ENCODE measurements around the gene ADAMTSL1.
A peak's percentile ranks its signal among the peaks of the same experiment; 100 is the strongest.

The ADAMTSL1 gene

DNA sequence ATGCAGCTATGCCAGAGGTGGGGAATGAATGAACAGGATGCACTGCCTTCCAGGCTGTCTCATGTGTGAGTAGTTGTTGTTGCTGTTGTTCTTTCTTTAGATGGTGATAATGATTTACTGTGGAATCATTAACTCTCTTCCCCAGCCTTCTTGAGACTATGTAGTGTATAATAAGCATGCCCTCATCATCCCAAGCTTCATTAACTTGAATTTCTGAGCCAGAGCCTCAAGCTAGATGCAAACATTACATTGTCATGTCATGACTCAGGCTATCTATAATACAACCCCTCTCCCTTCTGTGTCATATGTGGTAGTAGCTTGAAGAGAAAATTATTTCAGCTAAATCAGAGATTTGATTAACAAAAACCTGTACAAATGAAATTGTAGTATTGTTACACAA is 10.0 kb upstream of the ADAMTSL1 start:
- H3K27ac ChIP-seq = peak overlapping the region; percentile 4
- no peak for DNase-seq (ENCODE audit: low read depth, low spot score)

DNA sequence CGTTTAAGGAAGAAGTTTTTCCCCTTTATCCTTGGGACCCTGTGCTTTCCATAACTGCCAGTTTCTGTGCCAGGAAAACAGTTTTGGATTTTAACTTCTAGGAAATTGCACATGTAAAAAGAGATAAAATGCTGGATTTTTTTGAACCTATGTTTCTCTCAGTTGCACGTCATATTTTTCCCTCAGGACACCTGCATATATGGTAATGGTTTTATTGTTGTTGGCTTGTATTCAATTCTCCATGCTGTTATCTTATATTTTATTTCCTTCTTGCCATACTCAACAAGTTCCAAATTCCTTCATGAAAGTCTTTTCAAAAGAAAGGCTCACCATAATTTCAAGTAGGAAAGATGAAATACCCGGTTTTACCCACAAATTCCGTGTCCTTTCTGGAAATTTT is 7.9 kb upstream of the ADAMTSL1 start:
- H3K27ac ChIP-seq = no peak overlapping the region
- DNase-seq (ENCODE audit: low read depth, low spot score) = no peak

DNA sequence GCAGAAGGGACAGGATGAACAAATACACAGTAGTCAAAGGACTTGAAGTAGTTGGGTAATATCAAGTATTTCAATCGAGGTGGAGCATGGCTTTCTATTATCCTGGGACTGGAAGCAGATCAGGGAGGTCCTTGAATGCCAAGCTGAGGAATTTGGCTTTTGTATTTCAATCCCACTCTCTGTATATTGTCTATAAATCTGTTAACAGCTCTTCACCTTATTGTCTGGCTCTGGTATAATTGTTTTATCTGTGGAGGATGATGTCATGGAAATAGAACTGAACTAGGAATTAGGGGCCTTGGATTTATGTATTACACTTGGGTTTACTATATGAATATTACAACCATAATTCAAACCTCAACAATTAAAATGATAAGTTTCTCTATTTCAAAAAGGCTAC is 6.3 kb upstream of the ADAMTSL1 start:
- no peak overlapping the region for H3K27ac ChIP-seq
- no peak for DNase-seq (ENCODE audit: low read depth, low spot score)

DNA sequence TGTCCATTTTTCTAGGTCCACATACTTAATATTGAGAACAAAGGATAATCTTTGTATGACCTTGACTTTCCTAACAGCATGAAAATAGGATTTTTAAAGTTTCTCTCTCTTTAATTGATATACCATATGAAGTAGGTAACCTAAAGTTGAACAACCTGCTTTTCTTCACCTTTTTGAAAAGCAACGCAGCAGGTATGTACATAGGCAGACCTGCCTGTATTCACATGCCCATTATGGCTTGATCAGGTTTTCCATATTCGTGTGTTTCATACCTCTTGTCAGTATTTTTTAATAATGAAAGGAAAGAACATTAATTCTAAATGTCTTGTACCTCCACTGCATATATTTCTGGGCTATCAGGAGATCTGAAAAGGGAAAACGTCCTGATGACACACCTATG is 1.5 kb upstream of the ADAMTSL1 start:
- DNase-seq (ENCODE audit: low read depth, low spot score) = no peak
- H3K27ac ChIP-seq = no peak overlapping the region

DNA sequence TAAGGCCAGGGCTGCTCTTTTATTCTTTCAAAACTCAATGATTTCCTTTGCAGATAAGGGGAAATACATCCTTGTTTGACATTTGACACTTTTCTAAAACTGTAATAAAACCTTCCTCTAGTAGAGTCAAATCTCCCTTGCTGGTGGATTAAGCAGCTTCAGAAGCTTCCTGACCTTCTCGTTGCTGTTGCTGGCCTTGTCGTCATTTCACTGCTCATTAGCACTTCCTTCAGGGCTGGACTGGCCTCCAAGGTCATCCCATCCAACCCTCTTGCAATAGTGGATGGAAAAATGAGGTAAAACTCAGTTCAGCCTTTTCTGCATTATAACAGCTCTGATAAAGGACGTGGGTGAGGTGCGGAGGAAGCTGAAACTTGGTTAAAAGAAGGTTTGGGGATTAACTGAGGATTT is 1.1 kb upstream of the ADAMTSL1 start:
- no peak overlapping the region for H3K27ac ChIP-seq
- no peak for DNase-seq (ENCODE audit: low read depth, low spot score)

DNA sequence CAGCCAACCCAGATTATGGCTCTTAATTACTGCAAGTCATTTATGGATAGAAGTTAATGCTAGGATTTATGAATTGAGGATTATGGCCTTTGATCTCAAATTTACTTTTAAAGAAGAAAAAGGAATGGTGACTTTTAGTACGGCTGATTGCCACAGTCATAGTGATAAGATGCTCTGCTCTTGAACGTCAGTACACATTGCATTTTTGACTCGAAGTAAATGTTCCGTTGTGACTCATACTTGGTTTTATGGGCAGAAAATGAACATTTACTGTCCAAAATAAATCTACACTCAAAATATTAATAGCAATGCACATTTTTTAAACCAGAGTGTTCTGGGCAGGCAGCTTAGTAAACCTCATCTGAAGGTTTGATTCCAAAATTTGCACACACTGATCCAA is 830 bp downstream of the ADAMTSL1 start:
- DNase-seq (ENCODE audit: low read depth, low spot score) = no peak
- no peak overlapping the region for H3K27ac ChIP-seq

DNA sequence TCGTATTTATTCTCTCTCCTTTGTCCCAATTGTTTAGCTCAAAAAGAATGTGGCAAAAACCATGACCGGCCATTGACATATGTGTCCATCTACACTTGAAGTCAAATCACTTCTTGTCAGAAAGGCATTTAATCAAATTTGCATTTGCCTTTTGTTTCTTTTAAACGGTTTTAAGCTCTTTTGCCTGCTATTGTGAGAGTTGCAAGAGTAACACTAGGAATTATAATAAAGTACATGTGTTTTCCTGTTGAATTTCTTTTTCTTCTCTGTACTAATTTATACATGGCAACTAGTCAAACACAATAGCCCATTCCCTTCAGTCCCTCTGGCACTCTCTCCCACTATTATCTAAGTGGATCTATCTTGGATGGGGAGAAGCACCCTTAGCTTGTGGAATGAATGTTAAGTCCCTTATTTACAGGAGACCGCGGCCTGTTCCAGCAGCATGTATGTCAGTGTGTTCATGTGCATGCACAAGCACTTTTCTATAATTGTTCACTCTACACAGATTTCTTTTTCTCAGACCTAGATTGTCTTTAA is 3.2 kb downstream of the ADAMTSL1 start:
- no peak overlapping the region for H3K27ac ChIP-seq
- DNase-seq (ENCODE audit: low read depth, low spot score) = no peak

DNA sequence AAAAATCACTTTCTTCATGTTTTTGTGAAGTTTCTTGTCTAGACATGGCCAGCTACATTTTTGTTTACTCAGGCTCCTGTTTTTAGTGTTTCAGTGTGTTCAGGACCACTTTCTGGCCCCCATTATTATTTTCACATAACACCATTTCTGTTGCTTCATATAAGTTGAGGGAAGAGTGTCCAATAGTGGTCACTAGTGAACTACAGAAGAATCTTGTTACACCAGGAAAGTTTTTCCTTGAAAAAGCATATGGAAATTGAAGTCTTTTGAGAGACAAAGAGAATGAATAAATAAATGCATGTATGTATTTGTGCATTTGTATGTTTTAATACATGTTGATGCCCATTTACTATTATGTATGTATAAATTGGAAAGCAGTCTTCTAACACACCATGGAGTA is 3.8 kb downstream of the ADAMTSL1 start:
- no peak for DNase-seq (ENCODE audit: low read depth, low spot score)
- no peak overlapping the region for H3K27ac ChIP-seq

DNA sequence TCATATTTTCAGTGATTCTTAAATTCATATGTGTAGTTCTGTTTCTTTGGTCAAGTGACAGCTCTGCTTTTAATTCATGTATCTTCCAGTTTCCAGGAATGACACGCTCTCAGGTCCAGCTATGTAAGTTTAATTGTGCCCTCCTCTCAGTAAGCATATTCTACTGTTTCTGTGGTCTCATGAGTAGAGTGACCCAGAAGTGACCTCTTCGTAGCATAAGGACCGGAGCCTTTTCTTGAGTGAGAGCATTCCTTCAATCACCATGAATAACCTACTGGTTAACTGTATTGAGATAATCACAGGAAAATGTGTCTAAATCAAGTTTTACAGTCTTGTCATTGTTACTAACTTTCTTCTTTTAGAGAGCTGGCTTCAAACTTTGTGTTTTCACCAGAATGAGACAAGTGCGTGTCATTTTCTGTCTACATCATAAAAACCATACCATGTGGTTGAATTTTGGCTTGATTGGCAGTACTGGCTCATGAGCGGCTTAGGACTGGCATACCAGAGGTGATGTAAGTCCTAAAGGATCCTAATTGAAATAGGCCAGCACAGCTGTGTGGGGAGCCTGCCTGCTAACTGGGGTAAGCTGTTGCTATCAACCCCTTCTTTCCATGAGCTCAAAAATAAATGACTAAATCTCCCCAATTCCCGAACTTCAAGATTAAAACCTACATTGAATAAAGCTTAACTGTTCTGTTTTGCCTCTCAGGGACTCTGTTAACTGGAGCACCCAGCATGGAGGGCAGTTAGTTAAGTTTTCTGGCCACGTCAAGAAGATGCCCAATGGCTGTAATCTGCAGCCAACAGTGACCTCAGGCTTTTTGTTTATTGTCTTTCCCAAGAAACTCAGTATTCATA is 4.8 kb downstream of the ADAMTSL1 start:
- H3K27ac ChIP-seq = no peak overlapping the region
- no peak for DNase-seq (ENCODE audit: low read depth, low spot score)

DNA sequence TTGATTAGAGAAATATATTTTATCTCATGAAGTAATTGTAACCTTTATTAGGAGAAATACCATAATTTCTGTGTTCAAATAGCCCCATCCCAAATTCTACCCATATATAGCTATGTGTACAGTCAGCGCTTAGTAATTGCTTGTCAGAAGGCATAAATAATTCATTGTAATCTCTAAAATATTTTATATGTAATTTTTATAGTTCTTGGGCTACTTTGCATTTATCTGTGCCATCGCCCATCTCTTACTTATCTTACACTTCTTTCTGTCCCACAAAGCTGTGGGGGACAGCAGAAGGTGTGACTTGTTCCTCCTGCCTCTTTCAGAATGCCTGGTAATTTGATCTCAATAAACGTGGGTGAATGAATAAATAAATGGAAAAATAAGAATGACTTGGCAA is 5.5 kb downstream of the ADAMTSL1 start:
- DNase-seq (ENCODE audit: low read depth, low spot score) = no peak
- no peak overlapping the region for H3K27ac ChIP-seq

DNA sequence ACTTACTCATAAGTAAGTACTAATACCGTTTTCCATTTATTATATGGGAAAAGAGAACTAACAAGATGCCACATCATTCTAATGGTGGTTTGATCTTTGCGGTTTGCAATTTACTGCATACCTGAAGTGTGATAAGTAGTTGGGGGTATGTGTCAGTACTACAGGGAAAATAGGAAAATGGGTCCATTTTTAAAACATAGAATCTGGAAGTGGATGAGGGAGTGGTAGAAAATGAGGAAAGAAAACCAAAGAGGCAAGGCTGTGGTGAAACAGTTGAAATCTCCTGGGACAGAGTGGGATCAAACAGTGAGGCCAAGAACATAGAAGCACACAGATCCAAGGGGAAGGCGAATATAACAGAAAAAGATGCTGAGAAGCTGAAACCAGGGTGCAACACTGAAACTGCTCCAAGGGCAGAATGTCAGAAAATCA is 6.7 kb downstream of the ADAMTSL1 start:
- no peak for DNase-seq (ENCODE audit: low read depth, low spot score)

DNA sequence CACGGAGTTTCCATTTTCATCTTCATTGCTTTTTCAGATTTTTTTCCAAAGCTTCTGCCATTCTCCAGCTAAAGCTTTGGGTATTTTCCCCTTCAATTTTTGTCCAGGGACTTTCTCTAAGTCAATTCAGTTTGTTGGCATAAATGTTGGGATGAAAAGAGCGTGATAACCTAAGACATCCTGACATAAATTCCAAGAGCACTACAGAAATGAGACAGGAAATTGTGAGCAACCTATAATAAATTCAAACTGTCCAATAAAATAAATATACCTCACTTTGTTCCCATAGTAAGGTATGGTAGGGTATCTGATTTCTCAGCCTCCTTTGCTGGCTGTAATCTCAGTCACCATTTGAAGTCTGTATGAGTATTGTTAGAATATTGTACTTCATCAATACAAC is 8.4 kb downstream of the ADAMTSL1 start:
- no peak for DNase-seq (ENCODE audit: low read depth, low spot score)
- H3K27ac ChIP-seq = no peak overlapping the region

More for the DNA sequence above, 6.7 kb downstream of the ADAMTSL1 start:
- no peak overlapping the region for H3K27ac ChIP-seq

DNA sequence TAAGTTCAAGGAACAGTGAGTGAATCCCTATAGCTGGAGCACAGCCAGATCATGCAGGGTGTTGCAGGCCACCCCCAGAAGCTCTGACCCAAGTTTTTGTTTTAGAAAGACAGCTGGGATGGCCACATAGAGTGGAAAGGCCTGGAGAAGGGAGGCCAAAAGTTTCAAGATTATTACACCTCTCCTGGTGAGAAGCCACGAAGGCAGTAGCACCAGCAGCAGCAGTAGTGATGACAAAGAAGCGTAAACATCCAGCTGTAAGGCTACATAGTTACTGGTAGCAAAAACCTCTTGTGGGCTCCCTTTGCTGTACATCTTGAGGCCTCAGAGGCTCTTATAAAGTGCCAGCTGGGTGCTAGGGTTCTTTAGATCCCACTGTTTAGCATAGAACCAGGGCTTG is 11.8 kb downstream of the ADAMTSL1 start:
- H3K27ac ChIP-seq = no peak overlapping the region
- no peak for DNase-seq (ENCODE audit: low read depth, low spot score)

DNA sequence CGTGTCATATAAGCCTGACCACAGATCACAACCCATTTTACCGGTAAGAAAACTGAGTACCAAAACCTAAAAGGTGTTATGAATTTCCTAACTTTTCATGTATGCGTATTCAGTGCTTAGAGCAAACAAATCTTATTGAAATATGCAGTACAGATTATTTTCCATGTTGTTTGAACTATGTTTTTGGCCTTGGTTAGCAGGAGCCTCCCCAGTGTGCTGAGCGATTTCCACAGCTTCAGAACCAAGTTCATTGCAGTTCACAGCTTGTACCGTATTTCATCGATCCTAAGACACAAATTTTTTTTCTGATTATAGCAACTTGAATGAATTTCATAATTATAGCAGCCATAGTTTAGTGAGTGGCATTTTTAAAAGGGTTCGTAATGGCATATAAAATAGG is 13.7 kb downstream of the ADAMTSL1 start:
- DNase-seq (ENCODE audit: low read depth, low spot score) = no peak
- no peak overlapping the region for H3K27ac ChIP-seq

DNA sequence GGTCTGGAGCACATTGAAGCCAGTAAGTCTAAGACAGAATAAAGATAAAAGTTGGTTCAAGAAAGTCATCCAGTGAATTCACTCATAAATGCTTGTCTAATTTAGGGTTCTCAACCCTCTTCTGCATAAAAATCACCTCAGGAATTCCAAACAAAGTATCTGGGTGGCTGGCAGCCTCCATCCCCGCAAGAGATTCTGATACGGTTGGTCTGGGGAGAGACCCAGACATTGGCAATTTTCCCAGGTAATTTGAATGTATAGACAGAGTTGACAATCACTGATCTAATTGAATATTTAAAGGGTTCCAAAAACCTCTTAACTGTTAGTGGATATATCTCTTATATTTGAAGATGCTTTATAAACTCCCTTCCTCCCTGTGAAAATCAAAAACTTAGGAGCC is 14.9 kb downstream of the ADAMTSL1 start:
- no peak overlapping the region for H3K27ac ChIP-seq
- DNase-seq (ENCODE audit: low read depth, low spot score) = no peak

DNA sequence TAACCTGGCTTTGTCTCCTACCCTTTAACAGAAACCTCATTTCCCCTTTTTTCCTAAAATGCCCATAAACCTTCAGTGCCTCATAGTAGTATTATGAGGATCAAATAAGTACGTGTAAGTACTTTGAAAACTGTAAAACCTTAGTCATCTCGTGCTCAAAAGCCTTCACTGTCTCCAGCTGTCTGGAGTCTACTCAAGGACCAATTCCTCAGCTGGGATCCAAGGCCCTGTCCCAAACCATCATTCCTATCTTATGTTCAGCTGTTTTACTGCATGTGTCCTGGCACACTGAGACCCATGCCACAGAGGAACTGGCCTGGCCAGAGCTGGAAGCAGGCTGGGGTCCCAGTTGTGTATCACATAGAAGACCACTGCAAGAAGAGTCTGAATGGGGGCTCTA is 15.9 kb downstream of the ADAMTSL1 start:
- no peak for DNase-seq (ENCODE audit: low read depth, low spot score)

DNA sequence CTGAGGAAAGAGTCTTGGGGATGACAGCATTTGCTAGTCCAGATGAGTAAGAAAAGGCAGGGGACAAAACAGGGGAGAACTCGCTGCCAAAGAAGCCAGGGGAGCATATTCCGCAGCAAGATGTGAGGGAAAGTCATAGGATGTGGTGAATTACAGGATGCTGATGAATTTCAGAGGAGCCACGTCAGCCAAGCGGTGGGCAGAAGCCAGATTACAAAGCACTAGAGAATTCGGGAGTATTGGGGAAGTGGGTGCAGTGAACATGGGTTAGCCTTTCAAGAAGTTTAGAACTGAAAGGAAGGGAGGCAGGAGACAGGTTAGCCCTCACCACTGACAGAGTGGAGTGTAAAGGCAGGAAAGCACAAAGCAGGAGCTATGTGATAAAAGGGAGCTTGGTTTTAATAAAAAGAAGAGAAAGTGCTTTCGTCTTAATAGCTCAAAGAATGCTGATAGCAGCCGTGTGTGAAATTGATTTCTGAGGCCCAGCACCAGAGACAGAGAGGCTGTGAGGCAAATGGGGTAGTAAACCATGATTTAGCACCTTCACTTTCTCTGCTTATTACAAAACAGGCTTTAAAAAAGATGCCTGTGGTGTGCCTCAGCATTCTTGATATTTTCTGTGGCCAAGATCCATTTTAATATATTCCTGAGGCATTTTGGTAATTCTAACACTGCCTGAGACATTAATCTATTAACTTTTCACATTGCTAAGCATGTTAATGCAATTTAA is 16.9 kb downstream of the ADAMTSL1 start:
- peak; percentile 53 for DNase-seq (ENCODE audit: low read depth, low spot score)
- peak overlapping the region; percentile 86 for H3K27ac ChIP-seq

More for the DNA sequence above, 15.9 kb downstream of the ADAMTSL1 start:
- peak overlapping the region; percentile 86 for H3K27ac ChIP-seq

DNA sequence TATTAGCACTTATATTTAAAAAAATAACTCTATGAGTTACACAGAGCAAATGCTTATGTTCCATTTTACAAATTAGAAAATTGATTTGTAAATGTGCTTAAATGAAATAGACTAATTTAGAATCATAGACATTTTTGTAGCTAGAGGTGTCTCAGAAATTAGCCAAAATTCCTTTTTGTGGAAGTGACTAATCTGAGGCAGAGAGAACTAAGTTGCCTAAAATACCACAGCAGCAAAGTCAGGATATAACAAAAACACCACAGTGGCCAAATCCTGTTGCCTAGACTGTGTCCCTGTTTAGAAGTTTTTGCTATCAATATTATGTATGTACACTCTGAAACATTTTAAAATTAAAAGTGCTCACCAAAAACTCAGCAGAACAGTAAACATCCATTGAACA is 18.7 kb downstream of the ADAMTSL1 start:
- no peak for DNase-seq (ENCODE audit: low read depth, low spot score)
- no peak overlapping the region for H3K27ac ChIP-seq

DNA sequence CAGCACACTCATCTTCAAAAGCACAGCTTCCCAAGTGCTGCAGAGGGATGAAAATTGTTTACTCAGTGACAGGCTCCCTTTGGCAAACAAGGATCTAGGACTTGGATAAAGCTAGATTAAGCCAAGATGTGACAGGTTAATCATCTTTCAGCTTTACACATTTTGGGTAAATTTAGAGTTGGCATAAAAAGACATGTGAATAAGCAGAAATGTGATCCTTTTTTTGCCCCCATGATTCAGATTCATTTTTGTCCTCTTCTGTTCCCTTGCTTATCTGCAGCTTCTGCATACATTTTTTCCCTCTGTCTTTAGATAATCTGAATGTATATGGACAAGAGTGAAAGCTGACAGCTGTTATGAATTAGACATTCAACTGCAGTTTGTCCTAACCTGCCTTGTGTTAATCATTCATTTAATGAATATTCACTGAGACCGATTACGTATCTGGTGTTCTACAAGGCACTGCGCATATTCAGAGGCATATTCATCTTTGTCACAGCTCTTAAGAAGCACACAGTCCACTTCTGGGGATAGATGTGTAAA is 19.6 kb downstream of the ADAMTSL1 start:
- no peak overlapping the region for H3K27ac ChIP-seq
- no peak for DNase-seq (ENCODE audit: low read depth, low spot score)

DNA sequence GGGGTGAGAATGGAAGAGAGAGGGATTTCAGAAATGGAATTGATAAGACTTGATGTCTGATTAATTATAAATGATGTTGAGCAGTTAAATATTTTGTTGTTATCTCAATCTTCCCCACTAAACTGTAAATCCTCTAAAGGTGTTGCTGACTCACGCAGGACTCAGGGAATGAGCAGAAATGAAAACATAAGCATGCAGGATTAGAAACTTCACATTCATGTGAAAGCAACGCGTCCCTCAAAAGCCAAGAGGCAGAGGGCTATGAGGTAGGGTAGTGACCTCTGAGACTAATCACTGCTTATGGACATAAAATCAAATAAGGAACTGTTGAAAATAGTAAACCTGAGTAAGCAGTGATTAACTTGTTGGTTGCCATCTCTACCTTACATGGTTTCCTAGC is 21.1 kb downstream of the ADAMTSL1 start:
- DNase-seq (ENCODE audit: low read depth, low spot score) = no peak
- no peak overlapping the region for H3K27ac ChIP-seq

Measured in epithelial cell of prostate (primary cell).